Measurements from ENCODE around the gene BICRA. TPM values are rescaled to one million over a fixed set of nuclear protein-coding genes. Genes with fewer than 3 reads are reported as not detected.

Gene BICRA
- total RNA-seq, 1 experiment from 2014 or later: 29.3 TPM

GRCh38 chr19:47657719-47658118 lies 48.8 kb downstream of the BICRA start:
- Mint-ChIP-seq H3K9me3 (no peaks in the 10 kb centered on the region), H3K36me3 (ENCODE audit: insufficient read depth in 1 of 3, low read depth in 3 of 3) (peaks cover 2 to 23% (median 4%) of the 10 kb centered on the region in 3 experiments; a peak in 6 of 7 replicates), H3K27me3 (ENCODE audit: low read depth) (no peaks in the 10 kb centered on the region), H3K27ac (peak overlapping the region in 2 of 3 experiments; percentile 16 to 45; a peak in 2 of 7 replicates), H3K4me1 (peaks cover 0 to 10% of the 10 kb centered on the region in 2 experiments; a peak in 2 of 4 replicates), H3K4me3 (no peak overlapping the region)
- H3K79me1 ChIP-seq (ENCODE audit: insufficient read depth, low read depth, low read length, poor library complexity, severe bottlenecking): peaks cover 16% of the 10 kb centered on the region
- no peak overlapping the region for H3K9ac ChIP-seq (ENCODE audit: extremely low read depth, insufficient read length, low read length)
- no peak overlapping the region for H2BK20ac ChIP-seq (ENCODE audit: low read depth, low read length, poor library complexity, severe bottlenecking)
- H3K4me1 ChIP-seq (ENCODE audit: insufficient read depth, low read length): no peaks in the 10 kb centered on the region
- no peaks in the 10 kb centered on the region for H4K20me1 ChIP-seq (ENCODE audit: control insufficient read depth, insufficient read depth, insufficient read length)
- no peak overlapping the region for H3K23ac ChIP-seq (ENCODE audit: insufficient read length, low read depth, low read length)
- H2AK5ac ChIP-seq (ENCODE audit: insufficient read length, low read length): no peak overlapping the region
- no peaks in the 10 kb centered on the region for H3K27me3 ChIP-seq (ENCODE audit: insufficient read depth, low read length)
- no peak overlapping the region for H2BK12ac ChIP-seq (ENCODE audit: insufficient read length, low read depth, low read length)
- no peak overlapping the region for H3K4me2 ChIP-seq (ENCODE audit: insufficient read depth, insufficient read length, low read length)
- no peak overlapping the region for H2BK120ac ChIP-seq (ENCODE audit: low read depth, low read length, poor library complexity, severe bottlenecking)
- no peak for DNase-seq
- H4K8ac ChIP-seq (replicated peaks; ENCODE audit: insufficient read length, low read depth, low read length): no peak overlapping the region
- no peaks in the 10 kb centered on the region for H3K9me3 ChIP-seq (ENCODE audit: control insufficient read depth, low read depth, low read length)
- WGBS (ENCODE audit: extremely low coverage, insufficient read length, low lambda C conversion rate): no CpG with 5 or more reads among the region's 3 CpGs
- H3K56ac ChIP-seq (ENCODE audit: insufficient read length, low read depth, low read length): no peak overlapping the region
- H3K14ac ChIP-seq (ENCODE audit: insufficient read depth, low read length): no peak overlapping the region
- H4K91ac ChIP-seq (ENCODE audit: insufficient read length, low read depth, low read length): no peak overlapping the region
- no peak overlapping the region for H3K4ac ChIP-seq (ENCODE audit: low read depth, low read length)
- no peak overlapping the region for H3T11ph ChIP-seq (ENCODE audit: low read length)
- no peak for TF ChIP-seq CTCF (conservative IDR thresholded peaks at IDR 0.05)
- no peak overlapping the region for H3K18ac ChIP-seq (ENCODE audit: insufficient read length, low read depth, low read length)
- H2AFZ ChIP-seq (ENCODE audit: low read length): no peak overlapping the region
- H2BK5ac ChIP-seq (ENCODE audit: insufficient read length, low read length): no peak overlapping the region
- no peak overlapping the region for H3K27ac ChIP-seq (ENCODE audit: insufficient read length, low read depth, low read length)
- H4K5ac ChIP-seq (ENCODE audit: insufficient read length, low read depth, low read length): no peak overlapping the region
- no peak overlapping the region for H2BK15ac ChIP-seq (ENCODE audit: low read depth, low read length)
- peaks cover 6% of the 10 kb centered on the region; the same call in 1 of the 2 replicates for H3K79me2 ChIP-seq (ENCODE audit: insufficient read depth, low read length)
- H3K23me2 ChIP-seq (ENCODE audit: insufficient read length, low read depth, low read length, poor library complexity, severe bottlenecking): no peaks in the 10 kb centered on the region

Measured in H9 (cell line).